H1 (cell line): ENCODE data around the gene MAN2C1. TPM values are rescaled to one million over a fixed set of nuclear protein-coding genes. Genes with fewer than 3 reads are reported as not detected.

Experiments used
- CTCF ChIA-PET: fragments of 300-600 bp; sonication (Branson Sonifier 250); formaldehyde crosslinking; loops from one replicate; lab custom pipeline; 2021; ENCODE audit not compliant: partially characterized antibody; lab: Charles Lee
- POLR2A ChIA-PET: fragments of 300-600 bp; sonication (Branson Sonifier 250); formaldehyde crosslinking; loops from one replicate; lab custom pipeline; 2021; ENCODE audit warnings: inconsistent platforms; ENCODE audit not compliant: partially characterized antibody; lab: Charles Lee
- DNase-seq, 2 experiments: peaks; one replicate each; pipeline versions ENCODE4 v3.0.0 to v3.0.0-alpha.2; 2010 to 2022; ENCODE audit warnings: low spot score in 2 of 2, low read depth in 1 of 2, mixed read lengths in 1 of 2
- FAIRE-seq: peaks from 2 replicates; lab custom pipeline; 2011; peaks lifted over from hg19 to GRCh38; lab: Jason Lieb, UNC
- H2AFZ ChIP-seq: 2 replicates; pipeline ENCODE4 v1.8.1; 2012; ENCODE audit warnings: low read length, inconsistent platforms
- H2AK5ac ChIP-seq: 2 replicates; pipeline ENCODE4 v1.6.1; 2013; ENCODE audit warnings: low read depth, low read length
- H2BK120ac ChIP-seq: replicated peaks from 2 replicates; pipeline ENCODE3; 2013; ENCODE audit warnings: low read depth, low read length, inconsistent platforms
- H2BK12ac ChIP-seq: 2 replicates; pipeline ENCODE4 v1.6.1; 2013; ENCODE audit warnings: low read depth, low read length
- H2BK15ac ChIP-seq: 2 replicates; pipeline ENCODE4 v1.6.1; 2013; ENCODE audit warnings: low read length
- H2BK20ac ChIP-seq: 2 replicates; pipeline ENCODE4 v1.6.1; 2013; ENCODE audit warnings: low read length
- H2BK5ac ChIP-seq: 2 replicates; pipeline ENCODE4 v1.6.1; 2013; ENCODE audit warnings: low read depth, low read length
- H3K14ac ChIP-seq: 2 replicates; pipeline ENCODE4 v1.6.1; 2013; ENCODE audit warnings: inconsistent platforms; ENCODE audit not compliant: insufficient read length
- H3K18ac ChIP-seq: 2 replicates; pipeline ENCODE4 v1.6.1; 2013; ENCODE audit warnings: low read length; ENCODE audit errors: extremely low read depth
- H3K23ac ChIP-seq: 2 replicates; pipeline ENCODE4 v1.6.1; 2013; ENCODE audit warnings: inconsistent platforms; ENCODE audit not compliant: insufficient read length
- H3K23me2 ChIP-seq: 2 replicates; pipeline ENCODE4 v1.6.1; 2013; ENCODE audit warnings: low read depth, low read length
- H3K27ac ChIP-seq: 2 replicates; pipeline ENCODE4 v1.6.1; 2011; ENCODE audit warnings: low read depth, low read length, inconsistent platforms
- H3K27me3 ChIP-seq, 4 experiments: replicated peaks in 1 of 4; 1 replicate in 1 of 4; 2 replicates in 3 of 4; pipeline versions ENCODE4 v1.6.1 to v1.8.1; 2011 to 2013; ENCODE audit warnings: low read length in 3 of 4, mild to moderate bottlenecking in 3 of 4, inconsistent platforms in 2 of 4, mixed read lengths in 2 of 4, moderate library complexity in 1 of 4; ENCODE audit not compliant: control insufficient read depth in 3 of 4, insufficient read depth in 3 of 4; ENCODE audit errors: extremely low read depth in 1 of 4
- H3K36me3 ChIP-seq, 4 experiments: 2 replicates each; pipeline versions ENCODE4 v1.6.1 to v1.8.1; 2011 to 2013; ENCODE audit warnings: mild to moderate bottlenecking in 4 of 4, low read length in 3 of 4, moderate library complexity in 2 of 4, control low read depth in 1 of 4, inconsistent platforms in 1 of 4; ENCODE audit not compliant: insufficient read depth in 4 of 4, control insufficient read depth in 2 of 4
- H3K4ac ChIP-seq: replicated peaks from 2 replicates; pipeline ENCODE3; 2013; ENCODE audit warnings: low read length, low read depth, mixed read lengths, inconsistent platforms; ENCODE audit not compliant: insufficient read length
- H3K4me1 ChIP-seq, 4 experiments: replicated peaks in 1 of 4; 1 replicate in 1 of 4; 2 replicates in 3 of 4; pipeline versions ENCODE4 v1.6.1 to v1.8.1; 2011 to 2013; ENCODE audit warnings: low read length in 3 of 4, inconsistent platforms in 2 of 4, mixed read lengths in 1 of 4; ENCODE audit not compliant: insufficient read depth in 4 of 4, control insufficient read depth in 3 of 4
- H3K4me2 ChIP-seq, 2 experiments: 2 replicates each; pipeline versions ENCODE4 v1.6.1 to v1.8.1; 2011 to 2013; ENCODE audit warnings: low read depth in 2 of 2, low read length in 2 of 2, control low read depth in 1 of 2, inconsistent platforms in 1 of 2, mild to moderate bottlenecking in 1 of 2; ENCODE audit not compliant: insufficient read depth in 1 of 2
- H3K4me3 ChIP-seq, 4 experiments: fragments of 200-600, 300-600 bp in 1 of 4; sonication (generic), shearing (Covaris generic), sonication (Bioruptor Twin) in 1 of 4; 2 replicates each; pipeline versions ENCODE4 v1.5.1 to v1.8.1; 2011 to 2016; ENCODE audit warnings: low read length in 4 of 4, low read depth in 3 of 4, control low read depth in 2 of 4, inconsistent platforms in 2 of 4, mild to moderate bottlenecking in 2 of 4, mixed read lengths in 1 of 4, moderate library complexity in 1 of 4; ENCODE audit not compliant: insufficient read depth in 2 of 4; ENCODE audit errors: extremely low read depth in 1 of 4
- H3K56ac ChIP-seq: replicated peaks from 2 replicates; pipeline ENCODE3; 2013; ENCODE audit warnings: low read depth, mild to moderate bottlenecking, mixed read lengths, low read length, inconsistent platforms; ENCODE audit not compliant: insufficient read length
- H3K79me1 ChIP-seq: 2 replicates; pipeline ENCODE4 v1.6.1; 2013; ENCODE audit warnings: low read depth, low read length, control low read depth
- H3K79me2 ChIP-seq, 2 experiments: 2 replicates each; pipeline versions ENCODE4 v1.6.1 to v1.8.1; 2012 to 2013; ENCODE audit warnings: low read length in 2 of 2, mild to moderate bottlenecking in 2 of 2, inconsistent platforms in 1 of 2; ENCODE audit not compliant: insufficient read depth in 2 of 2, control insufficient read depth in 1 of 2
- H3K9ac ChIP-seq, 4 experiments: replicated peaks in 1 of 4; 1 replicate in 1 of 4; 2 replicates in 3 of 4; pipeline versions ENCODE4 v1.6.1 to v1.8.1; 2011 to 2013; ENCODE audit warnings: low read depth in 3 of 4, low read length in 3 of 4, control low read depth in 2 of 4, mild to moderate bottlenecking in 2 of 4, moderate library complexity in 2 of 4, inconsistent platforms in 1 of 4; ENCODE audit errors: extremely low read depth in 1 of 4
- H3K9me3 ChIP-seq, 2 experiments: 2 replicates each; pipeline versions ENCODE4 v1.6.1 to v1.8.1; 2012 to 2013; ENCODE audit warnings: mild to moderate bottlenecking in 2 of 2, moderate library complexity in 2 of 2, control low read depth in 1 of 2, inconsistent platforms in 1 of 2, low read depth in 1 of 2, low read length in 1 of 2, mixed read lengths in 1 of 2; ENCODE audit not compliant: insufficient read depth in 2 of 2
- H4K20me1 ChIP-seq, 2 experiments: replicated peaks in 1 of 2; 2 replicates each; pipeline versions ENCODE3 to v1.8.1; 2011 to 2013; ENCODE audit warnings: inconsistent platforms in 2 of 2, low read length in 2 of 2, mild to moderate bottlenecking in 1 of 2; ENCODE audit not compliant: insufficient read depth in 2 of 2, control insufficient read depth in 1 of 2
- H4K5ac ChIP-seq: 2 replicates; pipeline ENCODE4 v1.6.1; 2013; ENCODE audit warnings: low read length, low read depth, mixed read lengths, inconsistent platforms; ENCODE audit not compliant: insufficient read length
- H4K8ac ChIP-seq: 2 replicates; pipeline ENCODE4 v1.8.0; 2013; ENCODE audit warnings: mild to moderate bottlenecking, moderate library complexity, low read length, inconsistent platforms; ENCODE audit not compliant: insufficient read depth; ENCODE audit errors: extremely low read depth
- H4K91ac ChIP-seq: replicated peaks from 2 replicates; pipeline ENCODE3; 2013; ENCODE audit warnings: low read length, mixed read lengths, inconsistent platforms; ENCODE audit not compliant: insufficient read length
- CEBPB ChIP-seq: IDR thresholded peaks from 2 replicates; pipeline ENCODE4 v1.6.1; 2012; ENCODE audit warnings: low read depth, low read length
- EGR1 ChIP-seq: IDR thresholded peaks from 2 replicates; pipeline ENCODE4 v1.6.1; 2011; ENCODE audit warnings: low read depth, low read length, borderline replicate concordance
- EP300 ChIP-seq, 2 experiments: IDR thresholded peaks; 1 replicate in 1 of 2; 2 replicates in 1 of 2; pipeline ENCODE4 v1.6.1; 2011 to 2012; ENCODE audit warnings: low read depth in 2 of 2, low read length in 2 of 2, mild to moderate bottlenecking in 2 of 2, borderline replicate concordance in 1 of 2, inconsistent platforms in 1 of 2, moderate library complexity in 1 of 2
- GABPA ChIP-seq: IDR thresholded peaks from 2 replicates; pipeline ENCODE4 v1.6.1; 2011; ENCODE audit warnings: mild to moderate bottlenecking, low read length, moderate library complexity, borderline replicate concordance; ENCODE audit not compliant: insufficient read depth
- JUN ChIP-seq: IDR thresholded peaks from 2 replicates; pipeline ENCODE4 v1.6.1; 2011; ENCODE audit warnings: low read depth, mild to moderate bottlenecking, improper control_type of control experiment, low read length
- KDM4A ChIP-seq: IDR thresholded peaks from one replicate; pipeline ENCODE4 v1.7.1; 2012; ENCODE audit warnings: low read depth, mild to moderate bottlenecking, moderate library complexity, low read length, inconsistent platforms; ENCODE audit not compliant: severe bottlenecking
- NANOG ChIP-seq: IDR thresholded peaks from 2 replicates; pipeline ENCODE4 v1.6.1; 2011; ENCODE audit warnings: low read length, low read depth, mild to moderate bottlenecking, inconsistent platforms; ENCODE audit not compliant: insufficient read depth, poor library complexity, severe bottlenecking
- NRF1 ChIP-seq: IDR thresholded peaks from 2 replicates; pipeline ENCODE4 v1.6.1; 2011; ENCODE audit warnings: mild to moderate bottlenecking, low read depth, low read length, improper control_type of control experiment
- PHF8 ChIP-seq: fragments of 200-600 bp; sonication (generic); conservative IDR thresholded peaks from 2 replicates; pipeline ENCODE4 v1.7.1; 2012; ENCODE audit warnings: low read depth, mild to moderate bottlenecking, inconsistent platforms, low read length, moderate library complexity
- RNF2 ChIP-seq: fragments of 200-900, 300-1000 bp; sonication (generic); IDR thresholded peaks from 2 replicates; pipeline ENCODE4 v1.7.1; 2016; ENCODE audit warnings: borderline replicate concordance, low read depth, mild to moderate bottlenecking, antibody characterized with exemption, low read length; ENCODE audit not compliant: poor library complexity, severe bottlenecking; ENCODE audit errors: missing control alignments
- SIRT6 ChIP-seq: IDR thresholded peaks from one replicate; pipeline ENCODE4 v1.7.1; 2012; ENCODE audit warnings: low read length, inconsistent platforms
- WGBS, 2 experiments: shearing (Covaris generic) in 1 of 2; methylation state at CpG; one replicate each; pipeline versions ENCODE4 v1.1.6 to v1.1.7; 2013 to 2015; ENCODE audit warnings: low lambda C conversion rate in 2 of 2, mixed read lengths in 2 of 2, inconsistent platforms in 1 of 2, low coverage in 1 of 2, missing lambda C conversion rate in 1 of 2; ENCODE audit not compliant: insufficient replicate concordance in 2 of 2, insufficient coverage in 1 of 2, insufficient read length in 1 of 2; ENCODE audit errors: extremely low coverage in 1 of 2, missing lambda C conversion rate in 1 of 2; 5-methylcytosine and 5-hydroxymethylcytosine counted together
- polyA plus RNA-seq, 7 experiments: library from polyadenylated mRNA; depleted of rRNA in 3 of 7; stranded (reverse) in 5 of 7; unstranded in 2 of 7; fragments of >200 nt in 5 of 7; fragments of 200-250 nt in 2 of 7; gene quantifications; 1 replicate in 5 of 7; 2 replicates in 1 of 7; 4 replicates in 1 of 7; pipeline versions ENCODE4 v1.2.1 to v1.2.3, GENCODE V29; 2011 to 2013; ENCODE audit warnings: missing spikeins in 2 of 7, mixed read lengths in 2 of 7
- total RNA-seq: library from RNA; stranded (reverse); fragmentation: NEBNext Ultra II Directional; extraction: Animal tissue kit (Norgen Biotek cat#: 25700); gene quantifications from 2 replicates; pipeline ENCODE4 v1.2.1, GENCODE V29; 2021

The MAN2C1 gene
- total and polyA plus RNA-seq, 2 of the 8 experiments (the other 6 are each of a cell fraction or from before 2014, with no cell fraction given) = 56.3 to 88.9 TPM

GRCh38 chr15:75397494-75397893 is 29.1 kb upstream of the MAN2C1 start:
- no peak overlapping the region for H4K5ac ChIP-seq
- FAIRE-seq (no peak), DNase-seq (no peak)
- H3K4me1 ChIP-seq = no peaks in the 10 kb centered on the region
- TF ChIP-seq JUN (no peak), EGR1 (no peak), NANOG (no peak), CEBPB (no peak), EP300 (IDR thresholded peaks at IDR 0.05; ENCODE audit: borderline replicate concordance in 1 of 2, low read depth in 2 of 2, low read length in 2 of 2) (no peak), SIRT6 (no peak), GABPA (no peak), PHF8 (no peak), NRF1 (no peak), RNF2 (no peak), KDM4A (no peak)
- H3K79me1 ChIP-seq = no peaks in the 10 kb centered on the region; the same call in 1 of the 2 replicates
- H2BK120ac ChIP-seq = no peak overlapping the region
- no peak overlapping the region for H3K9ac ChIP-seq
- H2AFZ ChIP-seq = no peak overlapping the region
- H2BK15ac ChIP-seq = no peak overlapping the region
- H3K23me2 ChIP-seq = no peaks in the 10 kb centered on the region
- H4K20me1 ChIP-seq = peaks cover 0 to 3% of the 10 kb centered on the region in 2 experiments
- no peak overlapping the region for H2BK12ac ChIP-seq
- H2BK20ac ChIP-seq = no peak overlapping the region
- H3K4ac ChIP-seq = no peak overlapping the region
- ChIA-PET CTCF (interaction anchor here (0.6 to 1.1 kb wide), 2 partner anchors 17 to 483 kb away, joined by 3 read pairs; no protein-coding TSS in a partner anchor), POLR2A (interaction anchor here (0.8 to 1.7 kb wide), 4 partner anchors 29 to 243 kb away, joined by 3 to 4 read pairs (median 4); partner anchors contain the start of genes IMP3 and MAN2C1)
- no peak overlapping the region for H4K8ac ChIP-seq
- H3K4me3 ChIP-seq = no peak overlapping the region
- no peak overlapping the region for H3K18ac ChIP-seq
- peaks cover 0 to 2% of the 10 kb centered on the region in 2 experiments; a peak in 1 of 4 replicates for H3K79me2 ChIP-seq
- no peak overlapping the region for H3K14ac ChIP-seq
- H2BK5ac ChIP-seq = no peak overlapping the region
- H3K27ac ChIP-seq = no peak overlapping the region
- H4K91ac ChIP-seq = no peak overlapping the region
- peaks cover 28 to 90% (median 66%) of the 10 kb centered on the region in 4 experiments for H3K36me3 ChIP-seq
- H3K27me3 ChIP-seq = no peaks in the 10 kb centered on the region
- H3K9me3 ChIP-seq = no peaks in the 10 kb centered on the region
- no peak overlapping the region for H3K23ac ChIP-seq
- H3K56ac ChIP-seq = no peak overlapping the region
- no peak overlapping the region for H2AK5ac ChIP-seq
- WGBS, 2 experiments = 90% methylated on average over 2 of the region's 2 CpGs; no CpG with 5 or more reads in 1 of the 2 experiments
- no peak overlapping the region for H3K4me2 ChIP-seq
